CD14-positive monocyte (primary cell): ENCODE data around the gene SPAG16. TPM values are rescaled to one million over a fixed set of nuclear protein-coding genes. Genes with fewer than 3 reads are reported as not detected.

Experiments
- DNase-seq, 3 donors: peaks; one replicate each; pipeline ENCODE4 v3.0.0-alpha.2; 2011 to 2022
- H2AFZ ChIP-seq: 2 replicates; pipeline ENCODE4 v1.6.0; 2012; ENCODE audit warnings: mild to moderate bottlenecking, low read depth, low read length, inconsistent platforms; ENCODE audit not compliant: insufficient read depth, poor library complexity, severe bottlenecking
- H3K27ac ChIP-seq, 2 donors: 1 replicate in 1 of 2; 2 replicates in 1 of 2; pipeline ENCODE4 v1.5.1; 2012 to 2013; ENCODE audit warnings: low read length in 2 of 2, control low read depth in 1 of 2, inconsistent platforms in 1 of 2, low read depth in 1 of 2, mild to moderate bottlenecking in 1 of 2
- H3K27me3 ChIP-seq, 2 donors: one replicate each; pipeline versions ENCODE4 v1.6.0 to v1.6.1; 2011 to 2013; ENCODE audit warnings: low read length in 2 of 2; ENCODE audit not compliant: control insufficient read depth in 2 of 2, insufficient read depth in 2 of 2
- H3K36me3 ChIP-seq, 2 donors: replicated peaks in 1 of 2; 1 replicate in 1 of 2; 2 replicates in 1 of 2; pipeline versions ENCODE4 v1.5.1 to v1.6.1; 2012 to 2013; ENCODE audit warnings: low read length in 2 of 2, control low read depth in 1 of 2, inconsistent platforms in 1 of 2, mild to moderate bottlenecking in 1 of 2; ENCODE audit not compliant: insufficient read depth in 2 of 2, control insufficient read depth in 1 of 2
- H3K4me1 ChIP-seq, 2 donors: 1 replicate in 1 of 2; 2 replicates in 1 of 2; pipeline versions ENCODE4 v1.5.1 to v1.6.1; 2012 to 2013; ENCODE audit warnings: low read length in 2 of 2, control low read depth in 1 of 2, inconsistent platforms in 1 of 2, mild to moderate bottlenecking in 1 of 2, moderate library complexity in 1 of 2; ENCODE audit not compliant: insufficient read depth in 2 of 2, control insufficient read depth in 1 of 2
- H3K4me2 ChIP-seq: replicated peaks from 2 replicates; pipeline ENCODE3; 2012; ENCODE audit warnings: low read length, moderate library complexity, mild to moderate bottlenecking; ENCODE audit not compliant: poor library complexity, severe bottlenecking; ENCODE audit errors: extremely low read depth
- H3K4me3 ChIP-seq, 3 experiments: fragments of 200-600 bp in 1 of 3; sonication (generic) in 1 of 3; replicated peaks in 1 of 3; 1 replicate in 2 of 3; 2 replicates in 1 of 3; pipeline ENCODE4 v1.5.1; 2011 to 2013; ENCODE audit warnings: low read length in 3 of 3, mild to moderate bottlenecking in 3 of 3, control low read depth in 2 of 3, low read depth in 2 of 3, inconsistent platforms in 1 of 3, moderate library complexity in 1 of 3
- H3K79me2 ChIP-seq: 2 replicates; pipeline ENCODE4 v1.6.0; 2012; ENCODE audit warnings: mild to moderate bottlenecking, control low read depth, inconsistent platforms, low read length, moderate library complexity; ENCODE audit not compliant: insufficient read depth
- H3K9ac ChIP-seq: 2 replicates; pipeline ENCODE4 v1.6.0; 2017; ENCODE audit warnings: low read length, mild to moderate bottlenecking; ENCODE audit not compliant: insufficient read depth, poor library complexity, severe bottlenecking
- H3K9me3 ChIP-seq, 2 donors: replicated peaks in 1 of 2; 1 replicate in 1 of 2; 2 replicates in 1 of 2; pipeline versions ENCODE4 v1.5.1 to v1.6.1; 2012 to 2013; ENCODE audit warnings: low read length in 2 of 2, control low read depth in 1 of 2; ENCODE audit not compliant: control insufficient read depth in 1 of 2, insufficient read depth in 1 of 2
- H4K20me1 ChIP-seq: 2 replicates; pipeline ENCODE4 v1.6.0; 2012; ENCODE audit warnings: mild to moderate bottlenecking, low read length, control low read depth, moderate library complexity; ENCODE audit not compliant: insufficient read depth
- H3K27ac Mint-ChIP-seq, 7 donors: one replicate each; pipeline ENCODE4 v1.8.0; 2020; ENCODE audit warnings: mild to moderate bottlenecking in 7 of 7, mixed read lengths in 7 of 7, moderate library complexity in 6 of 7, inconsistent platforms in 2 of 7
- H3K27me3 Mint-ChIP-seq, 3 donors: one replicate each; pipeline ENCODE4 v1.8.0; 2021 to 2022; ENCODE audit warnings: low read depth in 3 of 3, mild to moderate bottlenecking in 3 of 3, mixed read lengths in 3 of 3, moderate library complexity in 3 of 3, inconsistent platforms in 1 of 3
- H3K36me3 Mint-ChIP-seq, 2 donors: one replicate each; pipeline ENCODE4 v1.8.0; 2020; ENCODE audit warnings: mixed read lengths in 2 of 2, inconsistent platforms in 1 of 2, mild to moderate bottlenecking in 1 of 2
- H3K4me1 Mint-ChIP-seq: one replicate; pipeline ENCODE4 v1.8.0; 2020; ENCODE audit warnings: mild to moderate bottlenecking, mixed read lengths
- H3K4me3 Mint-ChIP-seq, 2 donors: one replicate each; pipeline ENCODE4 v1.8.0; 2020; ENCODE audit warnings: mild to moderate bottlenecking in 2 of 2, mixed read lengths in 2 of 2, moderate library complexity in 1 of 2
- H3K9me3 Mint-ChIP-seq, 7 donors: one replicate each; pipeline ENCODE4 v1.8.0; 2020 to 2022; ENCODE audit warnings: mixed read lengths in 7 of 7, mild to moderate bottlenecking in 6 of 7, moderate library complexity in 6 of 7, inconsistent platforms in 2 of 7
- WGBS: methylation state at CpG from one replicate; pipeline ENCODE4 v1.1.5; 2013; ENCODE audit warnings: missing lambda C conversion rate; ENCODE audit not compliant: insufficient coverage; 5-methylcytosine and 5-hydroxymethylcytosine counted together
- intact Hi-C, 2 donors: fragments of 100-400 bp; cut with micrococcal nuclease; formaldehyde crosslinking; loops; one replicate each; pipeline versions ENCODE4 v1.15.0 to v1.15.1; 2023
- polyA plus RNA-seq, 3 donors: library from polyadenylated mRNA; depleted of rRNA in 1 of 3; unstranded in 2 of 3; stranded (reverse) in 1 of 3; fragments of 300-500 nt in 2 of 3; fragments of >200 nt in 1 of 3; fragmentation: Illumina TruSeq in 2 of 3; gene quantifications; 1 replicate in 2 of 3; 2 replicates in 1 of 3; pipeline ENCODE4 v1.2.3, GENCODE V29; 2012 to 2021
- TF ChIP-seq, protein P1 (sequence below): fragments of 200-600 bp; IDR thresholded peaks from one replicate; pipeline ENCODE4 v1.8.0; 2022; ENCODE audit warnings: antibody characterized with exemption, mild to moderate bottlenecking

Gene SPAG16
- polyA plus RNA-seq, 3 donors, result 0.12 to 0.30 TPM; not detected in 1

DNA sequence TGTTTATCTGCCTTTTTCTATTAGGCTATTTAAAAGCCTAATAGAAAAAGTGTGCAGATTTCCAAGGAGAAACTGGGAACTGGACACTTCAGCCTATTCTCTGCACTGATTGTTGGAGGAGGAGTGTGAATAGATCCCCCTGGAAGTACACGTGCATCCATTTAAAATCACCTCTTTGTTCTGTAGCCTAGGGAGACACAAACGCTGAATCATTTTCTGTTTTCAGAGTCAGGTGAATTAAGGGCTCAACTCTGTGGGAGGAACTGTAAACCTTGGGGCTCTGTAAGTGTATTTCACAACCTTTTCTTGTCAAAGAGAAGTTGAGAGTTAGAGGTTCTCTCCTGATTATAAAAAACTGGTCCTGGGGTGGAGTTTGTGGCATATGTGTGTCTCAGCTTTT is 159.7 kb downstream of the SPAG16 start:
- H3K4me2 ChIP-seq, result no peak overlapping the region
- no peak overlapping the region for H3K4me3 ChIP-seq
- H3K9ac ChIP-seq, result no peak overlapping the region
- no peaks in the 10 kb centered on the region for H3K36me3 ChIP-seq
- H3K27me3 ChIP-seq, result no peaks in the 10 kb centered on the region
- no peak overlapping the region for H3K4me3 Mint-ChIP-seq
- H3K27me3 Mint-ChIP-seq, result no peaks in the 10 kb centered on the region
- 100% methylated on average over 1 of the region's 2 CpGs for WGBS
- no peak for DNase-seq
- H2AFZ ChIP-seq, result no peak overlapping the region
- H3K9me3 ChIP-seq, result peaks cover 12 to 22% of the 10 kb centered on the region in 2 donors
- no peaks in the 10 kb centered on the region for H4K20me1 ChIP-seq
- TF ChIP-seq, protein P1, sequence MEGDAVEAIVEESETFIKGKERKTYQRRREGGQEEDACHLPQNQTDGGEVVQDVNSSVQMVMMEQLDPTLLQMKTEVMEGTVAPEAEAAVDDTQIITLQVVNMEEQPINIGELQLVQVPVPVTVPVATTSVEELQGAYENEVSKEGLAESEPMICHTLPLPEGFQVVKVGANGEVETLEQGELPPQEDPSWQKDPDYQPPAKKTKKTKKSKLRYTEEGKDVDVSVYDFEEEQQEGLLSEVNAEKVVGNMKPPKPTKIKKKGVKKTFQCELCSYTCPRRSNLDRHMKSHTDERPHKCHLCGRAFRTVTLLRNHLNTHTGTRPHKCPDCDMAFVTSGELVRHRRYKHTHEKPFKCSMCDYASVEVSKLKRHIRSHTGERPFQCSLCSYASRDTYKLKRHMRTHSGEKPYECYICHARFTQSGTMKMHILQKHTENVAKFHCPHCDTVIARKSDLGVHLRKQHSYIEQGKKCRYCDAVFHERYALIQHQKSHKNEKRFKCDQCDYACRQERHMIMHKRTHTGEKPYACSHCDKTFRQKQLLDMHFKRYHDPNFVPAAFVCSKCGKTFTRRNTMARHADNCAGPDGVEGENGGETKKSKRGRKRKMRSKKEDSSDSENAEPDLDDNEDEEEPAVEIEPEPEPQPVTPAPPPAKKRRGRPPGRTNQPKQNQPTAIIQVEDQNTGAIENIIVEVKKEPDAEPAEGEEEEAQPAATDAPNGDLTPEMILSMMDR, result no peak
- no peaks in the 10 kb centered on the region for H3K36me3 Mint-ChIP-seq
- H3K27ac ChIP-seq, result no peak overlapping the region
- intact Hi-C loops, result loop anchor here in 1 of 2 donors (2.0 kb wide), 1 partner anchor 13 kb away; no protein-coding TSS in a partner anchor
- H3K9me3 Mint-ChIP-seq, result peaks cover 4 to 21% (median 9%) of the 10 kb centered on the region in 7 donors
- H3K27ac Mint-ChIP-seq, result no peak overlapping the region
- H3K4me1 ChIP-seq, result no peaks in the 10 kb centered on the region
- H3K4me1 Mint-ChIP-seq, result no peaks in the 10 kb centered on the region
- H3K79me2 ChIP-seq, result no peaks in the 10 kb centered on the region

DNA sequence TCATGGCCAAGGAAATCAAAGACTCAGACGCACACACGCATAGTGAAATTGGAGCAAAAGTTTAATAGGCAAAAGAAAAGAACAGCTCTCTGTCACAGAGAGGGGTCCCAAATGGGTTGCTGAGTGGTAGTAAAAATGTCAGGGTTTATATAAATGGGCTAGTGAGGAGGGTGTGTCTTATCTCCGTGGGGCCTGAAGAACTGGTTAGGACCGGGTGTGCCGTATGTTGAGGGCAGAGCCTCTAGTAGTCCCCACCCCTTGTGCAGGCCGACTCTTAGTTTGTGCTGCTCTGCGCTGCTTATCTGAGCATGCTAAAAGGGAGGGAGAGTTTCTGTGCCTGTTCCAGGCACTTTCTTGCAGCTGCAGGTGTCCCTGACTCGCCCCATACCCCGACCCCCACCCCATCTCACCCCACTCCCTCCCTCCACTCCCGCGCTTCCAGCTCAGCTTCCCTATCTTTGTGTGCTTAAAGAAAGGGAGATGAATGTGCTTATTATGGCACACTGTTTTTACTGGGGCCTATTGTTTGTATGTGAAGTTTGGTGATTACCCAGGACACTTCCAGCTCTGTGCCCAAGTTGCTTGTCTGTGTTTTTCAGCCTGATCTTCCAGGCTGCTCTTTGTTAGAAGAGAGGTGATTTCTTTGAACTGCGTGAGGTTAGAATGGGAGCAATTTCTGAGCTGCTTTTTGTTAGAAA is 167.4 kb downstream of the SPAG16 start:
- no peak overlapping the region for H3K4me2 ChIP-seq
- Mint-ChIP-seq H3K9me3 (peaks cover 2 to 20% (median 11%) of the 10 kb centered on the region in 7 donors), H3K4me3 (no peak overlapping the region), H3K36me3 (no peaks in the 10 kb centered on the region), H3K27ac (no peak overlapping the region), H3K27me3 (peaks cover 1 to 2% (median 1%) of the 10 kb centered on the region in 3 donors), H3K4me1 (no peaks in the 10 kb centered on the region)
- H4K20me1 ChIP-seq, result no peaks in the 10 kb centered on the region
- no peak overlapping the region for H3K27ac ChIP-seq
- no peak overlapping the region for H2AFZ ChIP-seq
- intact Hi-C loops, result no loop called here
- no peaks in the 10 kb centered on the region for H3K36me3 ChIP-seq
- H3K9ac ChIP-seq, result no peak overlapping the region
- no peaks in the 10 kb centered on the region for H3K4me1 ChIP-seq
- H3K79me2 ChIP-seq, result no peaks in the 10 kb centered on the region
- no peaks in the 10 kb centered on the region for H3K27me3 ChIP-seq
- peaks cover 7 to 16% of the 10 kb centered on the region in 2 donors for H3K9me3 ChIP-seq
- no peak for DNase-seq
- no peak overlapping the region for H3K4me3 ChIP-seq
- 69% methylated on average over 5 of the region's 12 CpGs for WGBS
- TF ChIP-seq, protein P1, result no peak
